ENCODE data around the gene HIKESHI.
"Not testable (repeated sequence)": the region's sequence is repeated elsewhere in the genome, so short reads cannot be mapped to it uniquely, and the experiment has no call there.

The HIKESHI gene

GRCh38 chr11:86341382-86341781, 39.3 kb downstream of the HIKESHI start:
- peaks cover 44% of the 10 kb centered on the region for H3K36me3 ChIP-seq (ENCODE audit: insufficient read depth, low read length)
- H3K9me3 ChIP-seq (ENCODE audit: low read length), result no peaks in the 10 kb centered on the region
- no peak overlapping the region for H2AFZ ChIP-seq (ENCODE audit: low read length)
- H4K20me1 ChIP-seq (ENCODE audit: insufficient read depth, low read length), result no peaks in the 10 kb centered on the region
- H3K27ac ChIP-seq (ENCODE audit: low read depth, low read length, poor library complexity, severe bottlenecking), result no peak overlapping the region
- no peaks in the 10 kb centered on the region for H3K4me1 ChIP-seq (ENCODE audit: insufficient read depth, low read length, severe bottlenecking)
- H3K27me3 ChIP-seq (ENCODE audit: insufficient read depth, low read length), result no peaks in the 10 kb centered on the region
- H3K4me3 ChIP-seq (ENCODE audit: low read depth, low read length, poor library complexity, severe bottlenecking), result no peak overlapping the region
- no peak overlapping the region for H3K4me2 ChIP-seq (ENCODE audit: low read length)
- TF ChIP-seq EZH2 (IDR thresholded peaks at IDR 0.05; ENCODE audit: borderline replicate concordance, low read length), result no peak
- TF ChIP-seq, protein P1, sequence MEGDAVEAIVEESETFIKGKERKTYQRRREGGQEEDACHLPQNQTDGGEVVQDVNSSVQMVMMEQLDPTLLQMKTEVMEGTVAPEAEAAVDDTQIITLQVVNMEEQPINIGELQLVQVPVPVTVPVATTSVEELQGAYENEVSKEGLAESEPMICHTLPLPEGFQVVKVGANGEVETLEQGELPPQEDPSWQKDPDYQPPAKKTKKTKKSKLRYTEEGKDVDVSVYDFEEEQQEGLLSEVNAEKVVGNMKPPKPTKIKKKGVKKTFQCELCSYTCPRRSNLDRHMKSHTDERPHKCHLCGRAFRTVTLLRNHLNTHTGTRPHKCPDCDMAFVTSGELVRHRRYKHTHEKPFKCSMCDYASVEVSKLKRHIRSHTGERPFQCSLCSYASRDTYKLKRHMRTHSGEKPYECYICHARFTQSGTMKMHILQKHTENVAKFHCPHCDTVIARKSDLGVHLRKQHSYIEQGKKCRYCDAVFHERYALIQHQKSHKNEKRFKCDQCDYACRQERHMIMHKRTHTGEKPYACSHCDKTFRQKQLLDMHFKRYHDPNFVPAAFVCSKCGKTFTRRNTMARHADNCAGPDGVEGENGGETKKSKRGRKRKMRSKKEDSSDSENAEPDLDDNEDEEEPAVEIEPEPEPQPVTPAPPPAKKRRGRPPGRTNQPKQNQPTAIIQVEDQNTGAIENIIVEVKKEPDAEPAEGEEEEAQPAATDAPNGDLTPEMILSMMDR (IDR thresholded peaks at IDR 0.05; ENCODE audit: low read length), result no peak
- H3K9ac ChIP-seq (ENCODE audit: low read length), result no peak overlapping the region
- no peaks in the 10 kb centered on the region for H3F3A ChIP-seq (ENCODE audit: insufficient read depth, low read length)
- H3K79me2 ChIP-seq (ENCODE audit: insufficient read depth, low read length), result peaks cover 6% of the 10 kb centered on the region; the same call in 1 of the 2 replicates
- no peaks in the 10 kb centered on the region for H3K9me2 ChIP-seq (ENCODE audit: low read depth, low read length)

DNA sequence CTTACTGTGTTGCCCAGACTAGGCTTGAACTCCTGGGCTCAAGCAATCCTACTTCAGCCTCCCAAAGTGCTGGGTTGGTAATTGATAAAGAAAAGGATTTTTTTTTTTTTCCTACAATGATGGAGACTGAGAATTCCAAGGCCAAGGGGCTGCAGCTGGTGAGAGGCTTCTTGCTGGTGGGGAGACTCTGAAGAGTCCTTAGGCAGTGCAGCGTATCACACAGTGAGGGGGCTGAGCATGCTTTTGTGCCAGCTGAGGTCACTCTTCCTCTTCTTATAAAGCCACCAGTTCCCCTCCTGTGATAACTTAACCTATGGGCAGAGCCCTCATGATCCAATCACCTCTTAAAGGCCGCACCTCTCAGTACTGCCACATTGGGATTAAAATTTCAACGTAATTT, 44.5 kb downstream of the HIKESHI start:
- Histone ChIP-seq H3K9me3 (ENCODE audit: low read length) (no peaks in the 10 kb centered on the region), H3K79me2 (ENCODE audit: insufficient read depth, low read length) (peaks cover 4% of the 10 kb centered on the region; the same call in 1 of the 2 replicates), H3K4me2 (ENCODE audit: low read length) (no peak overlapping the region), H3K9ac (ENCODE audit: low read length) (no peak overlapping the region), H3K9me2 (ENCODE audit: low read depth, low read length) (no peaks in the 10 kb centered on the region), H3K4me1 (ENCODE audit: insufficient read depth, low read length, severe bottlenecking) (no peaks in the 10 kb centered on the region), H3K27me3 (ENCODE audit: insufficient read depth, low read length) (no peaks in the 10 kb centered on the region), H3K36me3 (ENCODE audit: insufficient read depth, low read length) (peaks cover 24% of the 10 kb centered on the region; the same call in 1 of the 2 replicates), H3F3A (ENCODE audit: insufficient read depth, low read length) (no peaks in the 10 kb centered on the region), H4K20me1 (ENCODE audit: insufficient read depth, low read length) (no peaks in the 10 kb centered on the region), H3K4me3 (ENCODE audit: low read depth, low read length, poor library complexity, severe bottlenecking) (no peak overlapping the region), H2AFZ (ENCODE audit: low read length) (no peak overlapping the region), H3K27ac (ENCODE audit: low read depth, low read length, poor library complexity, severe bottlenecking) (no peak overlapping the region)
- TF ChIP-seq, protein P1 (IDR thresholded peaks at IDR 0.05; ENCODE audit: low read length), result no peak
- TF ChIP-seq EZH2 (IDR thresholded peaks at IDR 0.05; ENCODE audit: borderline replicate concordance, low read length), result no peak

GRCh38 chr11:86355256-86355655, 53.2 kb downstream of the HIKESHI start:
- no peaks in the 10 kb centered on the region for H3F3A ChIP-seq (ENCODE audit: insufficient read depth, low read length)
- H4K20me1 ChIP-seq (ENCODE audit: insufficient read depth, low read length), result no peaks in the 10 kb centered on the region
- peaks cover 9% of the 10 kb centered on the region; the same call in 1 of the 2 replicates for H3K27me3 ChIP-seq (ENCODE audit: insufficient read depth, low read length)
- no peak overlapping the region for H3K9ac ChIP-seq (ENCODE audit: low read length)
- H3K79me2 ChIP-seq (ENCODE audit: insufficient read depth, low read length), result no peaks in the 10 kb centered on the region
- no peaks in the 10 kb centered on the region for H3K9me3 ChIP-seq (ENCODE audit: low read length)
- H3K4me2 ChIP-seq (ENCODE audit: low read length), result no peak overlapping the region
- H3K9me2 ChIP-seq (ENCODE audit: low read depth, low read length), result no peaks in the 10 kb centered on the region
- no peaks in the 10 kb centered on the region for H3K4me1 ChIP-seq (ENCODE audit: insufficient read depth, low read length, severe bottlenecking)
- no peak for TF ChIP-seq EZH2 (IDR thresholded peaks at IDR 0.05; ENCODE audit: borderline replicate concordance, low read length)
- TF ChIP-seq, protein P1 (IDR thresholded peaks at IDR 0.05; ENCODE audit: low read length), result no peak
- no peak overlapping the region for H3K4me3 ChIP-seq (ENCODE audit: low read depth, low read length, poor library complexity, severe bottlenecking)
- H3K27ac ChIP-seq (ENCODE audit: low read depth, low read length, poor library complexity, severe bottlenecking), result no peak overlapping the region
- H3K36me3 ChIP-seq (ENCODE audit: insufficient read depth, low read length), result no peaks in the 10 kb centered on the region
- H2AFZ ChIP-seq (ENCODE audit: low read length), result no peak overlapping the region

- not testable (repeated sequence) for H3K4me2 ChIP-seq (ENCODE audit: low read length); H3K79me2 ChIP-seq (ENCODE audit: insufficient read depth, low read length); H3K9me3 ChIP-seq (ENCODE audit: low read length); H3K27ac ChIP-seq (ENCODE audit: low read depth, low read length, poor library complexity, severe bottlenecking); H2AFZ ChIP-seq (ENCODE audit: low read length); H3F3A ChIP-seq (ENCODE audit: insufficient read depth, low read length); H3K36me3 ChIP-seq (ENCODE audit: insufficient read depth, low read length); H3K27me3 ChIP-seq (ENCODE audit: insufficient read depth, low read length); H4K20me1 ChIP-seq (ENCODE audit: insufficient read depth, low read length); H3K9ac ChIP-seq (ENCODE audit: low read length); H3K4me1 ChIP-seq (ENCODE audit: insufficient read depth, low read length, severe bottlenecking); H3K4me3 ChIP-seq (ENCODE audit: low read depth, low read length, poor library complexity, severe bottlenecking); H3K9me2 ChIP-seq (ENCODE audit: low read depth, low read length)
Observed at GRCh38 chr11:86357412-86357811, 55.4 kb downstream of the HIKESHI start.
